RPMI7951 (cell line): Measurements from ENCODE around the gene SOD3. TPM values are rescaled to one million over a fixed set of nuclear protein-coding genes. Genes with fewer than 3 reads are reported as not detected.

Experiments used
- DNase-seq: peaks from one replicate; pipeline ENCODE4 v3.0.0-alpha.2; 2012; ENCODE audit warnings: low read depth
- total RNA-seq: library from RNA; depleted of rRNA; stranded (reverse); fragments of >200 nt; shearing (Covaris generic); gene quantifications from 2 replicates; pipeline ENCODE4 v1.2.3, GENCODE V29; 2014; rRNA removed

The SOD3 gene
- total RNA-seq, 1 experiment from 2014 or later = 1.2 TPM

GRCh38 chr4:24840826-24841543 is 45.6 kb downstream of the SOD3 start:
- no peak for DNase-seq

GRCh38 chr4:24842356-24842755 is 47.0 kb downstream of the SOD3 start:
- no peak for DNase-seq

- DNase-seq = no peak
These were observed 47.7 kb downstream of the SOD3 start for GRCh38 chr4:24843096-24843495.

- no peak for DNase-seq
These were observed 49.8 kb downstream of the SOD3 start for GRCh38 chr4:24845132-24845531.

GRCh38 chr4:24845902-24846301 is 50.5 kb downstream of the SOD3 start:
- DNase-seq = no peak

DNA sequence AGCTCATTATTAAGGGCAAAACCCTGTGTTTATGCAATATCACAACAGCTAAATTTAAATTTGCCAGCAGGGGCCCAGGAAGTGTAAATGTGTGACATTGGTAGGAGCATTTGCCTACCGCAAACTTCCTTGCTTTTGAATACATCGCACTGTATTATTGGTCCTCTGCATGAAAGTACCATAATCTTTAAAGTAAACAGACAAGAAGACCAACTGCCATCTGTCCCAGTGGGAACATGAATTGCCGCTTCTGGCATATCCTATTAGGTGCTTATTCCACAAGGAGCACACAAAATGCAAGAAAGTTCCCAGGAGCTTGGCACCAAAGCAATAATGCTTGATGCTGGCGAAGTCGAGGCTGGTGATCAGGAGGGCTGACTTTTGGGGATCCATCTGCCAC is 51.3 kb downstream of the SOD3 start:
- DNase-seq = no peak

GRCh38 chr4:24849351-24849750 is 54.0 kb downstream of the SOD3 start:
- DNase-seq = no peak

DNA sequence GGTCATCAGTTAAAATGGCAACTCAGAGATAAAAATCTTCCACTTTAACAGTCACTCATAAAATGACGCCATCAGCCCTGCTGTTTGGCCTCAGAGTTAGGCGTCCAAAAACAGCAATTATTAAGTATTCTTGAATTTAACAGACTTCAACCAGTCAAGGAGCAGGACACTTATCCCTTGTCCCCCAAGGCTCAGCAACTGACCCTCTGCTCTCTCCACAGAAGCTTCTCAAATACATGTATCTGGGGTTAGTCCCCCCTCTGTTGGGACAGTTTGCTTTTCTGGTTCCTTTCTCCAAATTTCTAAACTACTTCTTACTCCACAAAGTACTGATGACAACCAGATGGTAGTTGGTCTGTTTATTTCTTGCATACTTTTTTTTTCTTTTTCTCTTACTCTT is 54.4 kb downstream of the SOD3 start:
- DNase-seq = no peak

Other genes with a start within 250 kb of the SOD3 start
- 117 and 163 TPM in 2 replicates for gene DHX15, start 211.0 kb upstream of the SOD3 start, total RNA-seq
- 4.1 and 4.3 TPM in 2 replicates for gene CCDC149, start 117.5 kb downstream of the SOD3 start, total RNA-seq
- gene LGI2, start 235.4 kb downstream of the SOD3 start, total RNA-seq = not detected in 2 replicates